NT2/D1 (cell line): Measurements from ENCODE around the gene AFF3.
"Not testable (repeated sequence)": the region's sequence is repeated elsewhere in the genome, so short reads cannot be mapped to it uniquely, and the experiment has no call there.

Experiments used
- DNase-seq: peaks from one replicate; pipeline ENCODE4 v3.0.0-alpha.2; 2011; ENCODE audit warnings: low read depth, low spot score
- H3K27me3 ChIP-seq: 2 replicates; pipeline ENCODE4 v1.6.0; 2011; ENCODE audit warnings: mild to moderate bottlenecking; ENCODE audit not compliant: insufficient read length, insufficient read depth
- H3K36me3 ChIP-seq: 2 replicates; pipeline ENCODE4 v1.6.1; 2011; ENCODE audit warnings: mild to moderate bottlenecking, low read length, mixed read lengths; ENCODE audit not compliant: insufficient read depth, insufficient read length
- H3K4me1 ChIP-seq: 2 replicates; pipeline ENCODE4 v1.5.1; 2011; ENCODE audit not compliant: insufficient read depth, insufficient read length
- H3K4me3 ChIP-seq: 2 replicates; pipeline ENCODE4 v1.5.1; 2011; ENCODE audit warnings: low read depth; ENCODE audit not compliant: insufficient read length
- H3K9ac ChIP-seq: 2 replicates; pipeline ENCODE4 v1.6.0; 2011; ENCODE audit warnings: low read depth; ENCODE audit not compliant: insufficient read length
- H3K9me3 ChIP-seq: 2 replicates; pipeline ENCODE4 v1.5.1; 2011; ENCODE audit warnings: mild to moderate bottlenecking, low read length; ENCODE audit not compliant: insufficient read depth
- SUZ12 ChIP-seq: IDR thresholded peaks from 2 replicates; pipeline ENCODE4 v1.6.1; 2011; ENCODE audit not compliant: insufficient read length, insufficient read depth; ENCODE audit errors: extremely low read depth
- YY1 ChIP-seq: IDR thresholded peaks from 2 replicates; pipeline ENCODE4 v1.6.1; 2011; ENCODE audit not compliant: insufficient read length, insufficient read depth
- ZNF274 ChIP-seq: IDR thresholded peaks from 2 replicates; pipeline ENCODE4 v1.6.1; 2011; ENCODE audit warnings: mild to moderate bottlenecking, low read depth, low read length

Gene AFF3

DNA sequence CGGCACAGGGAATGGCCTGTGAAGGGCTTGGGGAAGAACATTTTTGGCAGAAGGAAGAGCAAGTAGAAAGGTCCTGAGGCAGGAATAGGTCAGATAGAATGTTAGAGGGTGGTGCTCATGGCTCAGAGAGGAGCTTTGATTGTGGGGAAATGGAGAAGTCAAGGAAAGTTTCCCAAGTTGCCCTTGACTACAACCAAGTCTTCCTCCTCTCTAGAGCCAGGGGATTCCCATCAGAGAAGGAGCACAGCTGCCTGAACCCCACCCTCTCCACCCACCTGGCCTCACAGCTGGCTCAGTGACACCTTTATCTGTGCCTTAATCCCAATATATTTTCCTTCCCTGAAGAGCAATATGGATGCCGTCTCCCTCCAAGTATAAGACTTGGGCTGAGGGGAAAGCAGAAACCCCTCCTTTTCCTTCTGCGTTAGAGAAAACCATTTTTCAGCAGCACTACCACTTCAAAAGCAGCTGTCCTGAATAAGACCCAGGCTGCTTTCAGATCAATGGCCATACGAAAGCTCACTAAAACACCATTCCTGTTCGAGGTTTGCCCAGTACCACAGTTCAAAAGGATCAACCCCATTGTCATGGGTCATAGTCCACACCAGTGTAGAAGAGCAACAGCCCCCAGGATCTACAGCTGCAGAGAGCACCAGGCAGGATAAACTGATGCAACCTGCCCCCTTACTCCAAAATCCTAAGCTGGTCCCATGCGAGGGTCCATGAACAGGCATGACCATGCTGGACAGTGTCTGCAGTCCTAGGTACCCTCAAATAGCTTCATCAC, 199.6 kb downstream of the AFF3 start:
- H3K36me3 ChIP-seq: no peaks in the 10 kb centered on the region
- DNase-seq: no peak
- TF ChIP-seq SUZ12 (no peak), ZNF274 (no peak), YY1 (no peak)

DNA sequence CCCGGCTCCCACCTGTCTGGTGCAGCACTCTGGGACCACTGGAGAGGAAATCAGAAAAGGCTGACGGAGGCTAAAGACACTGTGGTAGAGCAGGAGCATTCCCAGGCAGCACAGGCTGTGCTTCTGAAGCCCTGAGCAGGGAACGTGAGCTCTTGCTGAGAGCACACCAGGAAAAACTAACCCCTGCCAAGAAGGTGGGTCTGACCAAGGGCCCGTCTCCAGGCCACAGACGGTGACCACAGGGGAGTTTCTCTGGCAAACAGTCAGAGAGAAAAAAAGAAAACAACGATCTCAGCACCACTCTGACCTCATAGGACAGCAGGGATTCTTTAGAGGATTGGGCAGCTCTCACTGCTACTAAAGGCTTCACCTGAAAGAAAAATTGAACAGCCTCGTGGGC, 201.4 kb downstream of the AFF3 start:
- Histone ChIP-seq H3K4me3 (no peak overlapping the region), H3K9ac (no peak overlapping the region), H3K4me1 (no peaks in the 10 kb centered on the region), H3K27me3 (peaks cover 2% of the 10 kb centered on the region), H3K36me3 (no peaks in the 10 kb centered on the region), H3K9me3 (no peaks in the 10 kb centered on the region)
- DNase-seq: no peak
- TF ChIP-seq ZNF274 (no peak), SUZ12 (no peak), YY1 (no peak)

More for the DNA sequence above, 199.6 kb downstream of the AFF3 start:
- Histone ChIP-seq H3K9me3 (no peaks in the 10 kb centered on the region), H3K27me3 (peaks cover 2% of the 10 kb centered on the region), H3K4me3 (no peak overlapping the region), H3K9ac (no peak overlapping the region), H3K4me1 (no peaks in the 10 kb centered on the region)

DNA sequence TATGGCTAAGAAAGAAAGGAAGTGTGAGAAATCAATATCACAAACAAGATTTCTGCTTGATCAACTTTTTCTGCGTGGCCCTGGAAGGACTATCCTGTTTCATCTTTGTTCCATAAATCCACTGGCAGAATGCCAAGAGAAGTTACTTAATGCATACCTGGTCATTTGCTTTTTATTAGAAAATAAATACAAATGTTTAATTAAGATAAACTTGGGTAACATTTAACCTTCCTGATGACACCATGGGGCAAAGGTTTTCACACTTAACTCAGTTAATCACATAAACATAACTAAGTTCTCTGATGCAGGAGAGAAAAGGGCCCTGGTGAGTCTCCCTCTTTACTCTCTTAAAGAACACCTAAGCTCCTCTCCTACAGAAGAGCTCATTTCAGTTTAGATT, 203.3 kb downstream of the AFF3 start:
- Histone ChIP-seq H3K9ac (no peak overlapping the region), H3K9me3 (no peaks in the 10 kb centered on the region), H3K4me1 (no peaks in the 10 kb centered on the region), H3K4me3 (no peak overlapping the region), H3K36me3 (no peaks in the 10 kb centered on the region), H3K27me3 (no peaks in the 10 kb centered on the region)
- no peak for DNase-seq
- TF ChIP-seq YY1 (no peak), SUZ12 (no peak), ZNF274 (no peak)

DNA sequence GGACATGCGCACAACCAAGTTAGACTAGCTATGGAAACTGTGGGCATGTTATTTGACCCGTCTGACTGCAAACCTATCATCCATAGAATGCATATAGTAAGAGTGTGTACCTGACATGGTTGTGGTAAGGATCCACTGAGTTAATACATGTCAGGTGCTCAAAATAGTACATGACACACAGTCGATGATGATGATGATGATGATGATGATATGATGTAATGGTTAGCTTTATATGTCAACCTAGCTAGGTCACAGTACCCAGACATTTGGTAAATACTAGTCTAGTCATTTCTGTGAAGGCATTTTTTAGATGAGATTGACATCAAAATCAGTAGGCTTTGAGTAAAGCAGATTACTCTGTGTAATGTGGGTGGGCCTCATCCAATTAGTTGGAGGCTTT, 204.1 kb downstream of the AFF3 start:
- Histone ChIP-seq H3K9me3 (no peaks in the 10 kb centered on the region), H3K4me1 (no peaks in the 10 kb centered on the region), H3K36me3 (no peaks in the 10 kb centered on the region), H3K9ac (no peak overlapping the region), H3K4me3 (no peak overlapping the region), H3K27me3 (no peaks in the 10 kb centered on the region)
- DNase-seq: no peak
- TF ChIP-seq YY1: no peak
- TF ChIP-seq ZNF274: no peak
- TF ChIP-seq SUZ12: no peak

DNA sequence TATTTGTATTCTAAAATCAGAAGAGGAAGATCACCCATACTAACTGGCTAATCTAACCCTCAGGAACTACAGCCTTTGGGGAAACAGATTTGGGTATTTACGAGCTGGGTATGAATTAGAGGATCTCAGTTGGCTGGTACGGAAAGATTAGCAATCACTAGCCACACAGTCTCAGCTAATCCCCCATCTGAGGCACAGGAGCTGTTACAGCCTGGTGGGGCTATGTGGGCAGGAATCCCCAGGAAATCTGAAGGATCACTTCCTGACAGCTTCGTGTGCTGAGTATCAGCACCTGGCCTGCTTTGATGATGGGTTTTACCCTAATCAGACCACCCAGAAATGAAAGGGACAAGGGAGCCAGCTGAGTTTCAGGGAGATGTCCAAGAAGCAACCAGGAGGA, 206.3 kb downstream of the AFF3 start:
- Histone ChIP-seq H3K9ac (no peak overlapping the region), H3K27me3 (no peaks in the 10 kb centered on the region), H3K9me3 (no peaks in the 10 kb centered on the region), H3K4me1 (no peaks in the 10 kb centered on the region), H3K36me3 (no peaks in the 10 kb centered on the region), H3K4me3 (no peak overlapping the region)
- no peak for TF ChIP-seq YY1
- TF ChIP-seq ZNF274: no peak
- no peak for TF ChIP-seq SUZ12
- DNase-seq: no peak

DNA sequence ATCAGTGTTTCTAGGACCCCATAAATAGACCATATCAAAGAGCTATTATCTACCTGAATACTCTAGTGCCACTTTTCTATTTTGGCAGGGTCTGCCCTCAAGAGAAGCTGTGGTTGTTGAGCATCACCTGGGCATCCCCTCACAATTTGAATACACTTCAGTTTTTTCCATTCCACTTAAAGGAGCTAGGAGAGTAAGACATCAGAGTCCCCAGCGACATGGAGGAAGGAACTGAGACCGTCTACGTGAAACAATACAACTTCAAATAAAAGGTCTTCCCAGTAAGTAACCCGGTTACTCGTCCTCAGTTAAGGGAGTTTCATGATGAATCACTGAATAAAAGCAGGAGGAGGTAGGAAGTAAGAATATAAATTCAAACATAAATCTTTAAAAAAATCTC, 206.7 kb downstream of the AFF3 start:
- TF ChIP-seq ZNF274 (no peak), YY1 (no peak), SUZ12 (no peak)
- no peak overlapping the region for H3K4me3 ChIP-seq
- H3K9me3 ChIP-seq: no peaks in the 10 kb centered on the region
- no peak overlapping the region for H3K9ac ChIP-seq
- H3K4me1 ChIP-seq: no peaks in the 10 kb centered on the region
- no peak for DNase-seq
- H3K27me3 ChIP-seq: no peaks in the 10 kb centered on the region
- no peaks in the 10 kb centered on the region for H3K36me3 ChIP-seq

DNA sequence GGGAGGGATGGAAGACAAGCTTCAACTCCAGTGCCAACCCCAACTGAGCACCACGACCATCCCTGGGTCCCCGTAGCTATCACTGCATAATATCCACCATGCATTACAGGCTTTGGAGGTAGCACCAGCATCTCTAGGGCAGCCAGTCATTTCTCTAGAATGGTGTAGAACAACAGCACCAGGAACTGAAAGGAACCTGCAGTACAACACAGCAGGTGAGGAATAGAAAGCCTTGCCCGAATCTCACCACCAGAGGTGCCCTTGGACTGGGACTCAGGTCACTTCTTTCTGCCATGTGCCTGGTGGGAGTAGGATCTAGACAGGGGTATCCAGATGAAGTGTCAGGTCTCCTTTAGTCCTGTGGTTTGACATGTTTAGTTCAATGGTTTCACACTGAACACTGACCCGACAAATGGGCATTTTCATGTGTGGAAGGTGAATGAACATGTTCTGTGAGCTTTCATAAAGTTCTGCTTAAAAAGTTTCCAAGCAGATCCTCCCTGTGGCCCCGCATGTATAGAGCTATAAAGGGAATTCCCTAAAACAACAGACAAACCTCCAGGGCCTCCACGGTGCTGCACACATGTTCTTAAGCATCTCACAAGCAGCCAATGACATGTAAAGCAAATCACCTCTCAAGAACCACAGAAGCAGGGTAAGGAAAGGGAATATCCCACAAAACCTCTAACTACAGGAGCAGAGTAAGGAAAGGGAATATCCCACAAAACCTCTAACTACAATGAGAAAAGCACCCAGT, 208.3 kb downstream of the AFF3 start:
- no peaks in the 10 kb centered on the region for H3K36me3 ChIP-seq
- no peaks in the 10 kb centered on the region for H3K4me1 ChIP-seq
- DNase-seq: no peak
- H3K9ac ChIP-seq: no peak overlapping the region
- H3K4me3 ChIP-seq: no peak overlapping the region
- no peaks in the 10 kb centered on the region for H3K9me3 ChIP-seq
- TF ChIP-seq YY1 (no peak), SUZ12 (no peak), ZNF274 (no peak)
- no peaks in the 10 kb centered on the region for H3K27me3 ChIP-seq

DNA sequence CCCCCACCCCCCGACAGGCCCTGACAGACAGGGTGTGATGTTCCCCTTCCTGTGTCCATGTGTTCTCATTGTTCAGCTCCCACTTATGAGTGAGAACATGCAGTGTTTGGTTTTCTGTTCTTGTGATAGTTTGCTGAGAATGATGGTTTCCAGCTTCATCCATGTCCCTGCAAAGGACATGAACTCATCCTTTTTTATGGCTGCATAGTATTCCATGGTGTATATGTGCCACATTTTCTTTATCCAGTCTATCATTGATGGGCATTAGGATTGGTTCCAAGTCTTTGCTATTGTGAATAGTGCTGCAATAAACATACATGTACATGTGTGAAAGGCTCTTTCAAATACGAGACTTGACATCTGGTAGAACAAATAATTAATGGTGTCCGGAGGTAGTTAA, 208.9 kb downstream of the AFF3 start:
- not testable (repeated sequence) for H3K4me1 ChIP-seq, H3K4me3 ChIP-seq, H3K27me3 ChIP-seq, H3K9ac ChIP-seq, H3K36me3 ChIP-seq, H3K9me3 ChIP-seq, DNase-seq
